NCI-H774 (cell line): ENCODE results near the gene FLG2.
"Not testable (repeated sequence)": the region's sequence is repeated elsewhere in the genome, so short reads cannot be mapped to it uniquely, and the experiment has no call there.

ENCODE experiments used
- DNase-seq: peaks from one replicate; lab custom pipeline; 2025; lab: John Stamatoyannopoulos, UW

FLG2 gene

GRCh38 chr1:152312169-152312568 lies 47.6 kb downstream of the FLG2 start:
- DNase-seq: not testable (repeated sequence)

GRCh38 chr1:152309955-152310354 lies 49.9 kb downstream of the FLG2 start:
- DNase-seq: no peak

- DNase-seq: not testable (repeated sequence)
Measured at GRCh38 chr1:152309320-152309901, 50.4 kb downstream of the FLG2 start.

- not testable (repeated sequence) for DNase-seq
Measured at GRCh38 chr1:152308758-152309157, 51.0 kb downstream of the FLG2 start.

- not testable (repeated sequence) for DNase-seq
Measured at GRCh38 chr1:152307970-152308369, 51.8 kb downstream of the FLG2 start.

- not testable (repeated sequence) for DNase-seq
Measured at GRCh38 chr1:152306123-152306522, 53.7 kb downstream of the FLG2 start.

GRCh38 chr1:152304773-152305172 lies 55.0 kb downstream of the FLG2 start:
- DNase-seq: not testable (repeated sequence)

- not testable (repeated sequence) for DNase-seq
Measured at GRCh38 chr1:152303139-152303872, 56.5 kb downstream of the FLG2 start.
